HG03460 (cell line): ENCODE measurements around the gene COL7A1.

Experiments
- ATAC-seq: cut with Tn5 transposase; IDR thresholded peaks from one replicate; pipeline ENCODE4 v1.9.1; 2021; ENCODE audit not compliant: unreplicated experiment

Gene COL7A1

DNA sequence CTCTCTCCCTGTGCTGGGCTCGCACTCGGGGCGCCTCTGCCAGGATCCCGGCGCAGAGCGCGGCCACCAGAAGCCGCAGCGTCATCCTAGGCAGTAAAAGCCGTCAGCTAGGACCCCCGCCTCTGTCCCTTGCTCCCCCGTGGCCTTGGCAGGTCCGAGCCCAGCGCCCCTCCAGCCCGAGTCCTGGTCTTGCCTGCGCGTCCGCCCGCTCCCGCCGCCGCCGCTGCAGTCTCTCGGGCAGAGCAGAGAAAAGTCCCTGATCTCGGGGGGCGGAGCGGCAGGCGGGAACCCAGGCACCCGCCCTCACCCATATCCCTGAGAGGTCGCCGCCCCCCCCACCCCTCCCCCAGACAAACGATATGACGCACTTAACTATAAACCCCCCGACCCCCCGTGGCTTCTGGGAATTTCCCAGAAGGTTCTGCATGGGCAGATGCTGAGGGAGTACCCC lies at the start of gene COL7A1:
Gene COL7A1, minus strand, starts transcription at position 255 of the 451 bp plus-strand sequence. Its CDS starts 170 bp downstream, at position 85.
- no peak for ATAC-seq

DNA sequence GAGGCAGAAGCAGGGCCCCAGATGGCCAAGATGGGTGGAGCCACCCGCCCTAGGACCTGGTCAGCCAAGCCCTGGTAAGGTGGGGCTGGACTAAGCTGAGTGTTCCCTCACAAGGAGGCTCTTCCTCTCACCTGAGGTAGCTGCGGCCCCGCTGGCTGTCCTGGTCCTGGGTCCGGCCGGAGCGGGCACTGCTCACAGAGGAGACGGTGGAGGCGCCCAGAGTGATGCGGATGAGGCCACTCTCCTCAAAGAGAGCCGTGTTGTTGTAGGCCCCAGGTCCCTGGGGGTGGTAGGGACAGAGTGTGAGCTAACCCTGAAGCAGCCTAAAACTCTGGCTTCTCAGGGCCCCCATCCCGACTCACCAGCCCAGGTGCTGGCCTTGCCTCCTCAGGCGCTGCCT lies 47.5 kb upstream of the COL7A1 start:
- ATAC-seq, result no peak

DNA sequence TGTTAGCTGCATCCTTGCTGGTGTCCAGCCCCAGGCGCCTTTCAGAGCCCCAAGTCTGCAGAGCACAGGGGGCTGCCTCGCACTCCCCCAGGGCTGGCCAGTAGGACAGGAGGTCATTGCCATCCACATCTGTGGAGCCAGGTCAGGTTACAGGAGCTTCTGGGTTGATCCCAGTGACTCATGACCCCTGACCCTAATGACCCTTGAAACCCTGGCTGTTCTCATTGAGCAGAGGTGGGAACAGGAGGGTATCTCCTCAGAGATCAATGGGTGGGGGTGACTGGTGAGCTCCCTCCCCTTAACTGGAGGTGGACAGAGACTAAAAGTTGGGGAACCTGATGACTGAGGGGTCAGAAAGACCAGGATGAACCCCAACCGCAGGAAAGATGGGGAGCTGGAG lies 46.3 kb upstream of the COL7A1 start:
- ATAC-seq, result no peak

DNA sequence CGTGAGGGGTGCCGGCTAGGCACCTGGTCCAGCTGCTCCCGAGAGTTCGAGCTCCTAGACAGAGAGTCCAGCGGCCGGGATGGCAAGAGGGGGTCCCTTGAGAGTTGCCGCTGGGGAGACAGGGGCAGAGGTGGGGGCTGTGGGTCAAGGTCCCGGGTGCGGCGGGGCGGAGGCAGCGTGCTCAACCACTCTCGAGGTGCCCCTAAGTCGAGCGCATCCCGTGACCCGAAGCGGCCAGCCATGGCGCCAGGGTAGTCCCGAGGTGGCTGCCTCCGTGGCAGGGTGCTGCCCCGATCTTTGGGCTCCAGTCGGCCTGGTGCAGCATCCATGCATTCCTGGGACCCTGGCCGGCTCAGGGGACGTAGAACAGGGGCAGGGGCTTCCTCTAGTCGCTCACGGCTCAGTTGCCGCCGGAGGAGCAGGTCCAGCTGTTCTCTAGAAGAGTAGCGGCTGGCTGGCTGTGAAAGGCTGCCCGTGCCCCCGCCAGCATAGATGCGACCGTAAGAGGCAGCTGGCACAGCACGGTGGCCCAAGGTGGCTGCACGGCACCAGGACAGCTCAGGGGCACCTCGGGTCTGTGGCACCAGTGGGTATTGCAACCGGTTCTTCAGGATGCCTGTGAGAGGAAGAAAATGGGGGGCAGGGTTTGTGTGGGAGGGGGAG lies 44.9 kb upstream of the COL7A1 start:
- no peak for ATAC-seq

DNA sequence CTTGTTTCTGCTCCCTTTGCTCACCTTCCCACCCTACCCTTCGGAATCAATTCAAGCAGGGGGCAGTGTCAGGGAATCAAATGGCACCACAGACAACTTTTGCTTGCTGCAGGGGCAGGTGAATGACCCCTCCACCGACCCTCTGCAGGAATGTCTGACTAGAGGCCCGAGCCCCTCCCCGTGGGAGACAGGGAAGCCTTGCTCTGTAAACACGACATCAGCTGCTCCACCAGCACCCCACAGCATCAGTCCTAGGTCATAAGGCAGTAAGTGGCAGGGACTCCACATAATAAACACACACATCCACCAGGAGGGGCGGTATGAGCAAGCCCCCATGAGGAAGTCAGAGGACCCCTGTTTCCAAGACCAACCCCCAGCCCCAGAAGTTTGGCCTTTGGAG lies 42.2 kb upstream of the COL7A1 start:
- no peak for ATAC-seq

DNA sequence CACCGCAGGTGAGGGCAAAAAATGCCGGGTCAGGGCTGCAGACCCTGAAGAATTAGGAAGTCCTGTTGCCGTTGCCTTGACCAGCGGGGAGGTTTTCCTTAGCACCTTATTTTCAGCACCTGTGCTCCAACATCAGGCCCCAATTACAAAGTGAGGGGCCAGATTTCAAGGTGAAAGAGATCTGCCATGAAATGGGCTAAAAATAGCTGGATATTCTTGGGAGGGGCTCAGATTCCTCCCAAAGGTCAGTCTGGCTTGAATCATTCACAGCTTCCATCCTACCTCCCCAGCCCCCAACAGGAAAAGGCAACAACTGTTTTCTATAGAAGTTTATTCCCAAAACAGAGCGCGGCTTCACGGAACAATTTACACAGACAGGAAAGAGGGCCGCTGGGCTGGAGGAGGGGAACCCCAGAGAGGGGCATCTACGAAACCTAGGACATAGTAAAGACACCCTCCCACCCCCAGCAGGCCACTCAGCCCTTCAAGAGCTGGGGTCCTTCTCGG lies 41.1 kb upstream of the COL7A1 start:
- ATAC-seq, result no peak

DNA sequence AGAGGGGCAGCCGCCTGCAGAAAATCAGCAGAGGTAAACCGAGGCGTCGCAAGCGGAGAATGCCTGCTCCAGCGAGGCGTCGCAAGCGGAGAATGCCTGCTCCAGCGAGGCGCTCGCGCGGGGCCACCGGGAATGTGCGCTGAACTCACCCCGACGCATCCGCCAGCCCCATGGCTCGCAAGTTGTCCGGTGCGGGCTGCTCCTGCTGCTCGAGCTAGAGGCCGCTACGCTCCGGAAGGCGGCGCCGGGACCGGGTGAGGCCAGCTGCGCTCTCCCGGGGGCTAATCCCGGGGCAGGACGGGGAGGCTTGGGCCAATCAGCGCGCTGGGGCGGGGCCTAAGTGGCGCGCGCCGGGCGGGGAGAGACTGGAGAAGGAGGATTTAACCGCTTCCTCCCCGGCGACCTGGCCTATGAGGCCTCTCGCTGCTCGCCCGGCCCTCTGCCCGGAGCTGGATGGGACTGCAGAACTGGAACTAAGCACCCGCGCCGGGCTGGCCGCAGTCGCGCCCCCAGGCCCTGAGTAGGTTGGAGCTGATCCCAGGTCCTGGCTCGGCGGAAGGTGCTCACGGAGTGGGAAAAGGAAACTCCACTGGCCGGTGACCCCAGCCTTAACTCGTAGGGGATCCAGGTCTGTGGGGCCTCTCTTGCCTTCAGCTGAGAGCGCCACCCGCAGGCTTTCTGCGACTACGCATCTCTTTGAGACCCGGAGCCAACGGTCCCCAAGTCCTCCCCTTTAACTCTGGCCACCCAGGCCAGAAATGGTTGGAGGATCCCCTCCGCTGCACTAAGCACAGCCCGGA lies 40.3 kb upstream of the COL7A1 start, which contains the start of gene SLC26A6:
Gene SLC26A6, minus strand, starts transcription at position 240 of the 800 bp plus-strand sequence. Its CDS starts 68 bp downstream, at position 172.
- peak; percentile 82 for ATAC-seq

DNA sequence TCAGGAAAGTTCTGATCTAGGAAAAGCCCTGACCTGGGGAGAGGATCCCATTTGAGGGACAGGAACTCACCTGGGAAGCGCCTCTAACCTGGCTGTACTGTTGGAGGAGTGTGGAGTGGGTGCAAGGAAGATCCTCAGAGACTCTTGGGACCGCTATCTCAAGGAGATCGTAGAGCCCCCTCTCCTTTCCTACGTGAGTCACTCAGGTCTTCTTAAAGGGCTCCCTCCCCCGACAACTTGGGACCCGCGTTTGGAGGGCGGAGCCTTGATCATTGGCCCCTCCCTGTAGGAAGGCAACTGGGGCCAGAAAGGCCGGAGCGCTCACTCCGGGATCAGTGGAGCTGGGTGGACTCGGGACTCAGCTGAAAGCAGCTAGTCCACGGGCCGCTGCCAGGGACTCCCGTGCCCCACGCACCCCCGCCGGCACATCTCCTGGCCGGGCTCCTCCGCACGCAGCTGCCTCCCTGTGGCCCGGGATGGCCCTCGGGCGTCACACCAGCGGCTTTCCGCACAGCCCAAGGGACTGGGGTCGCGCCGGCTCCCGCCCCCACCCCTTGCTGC lies 39.6 kb upstream of the COL7A1 start:
- peak; percentile 26 for ATAC-seq

DNA sequence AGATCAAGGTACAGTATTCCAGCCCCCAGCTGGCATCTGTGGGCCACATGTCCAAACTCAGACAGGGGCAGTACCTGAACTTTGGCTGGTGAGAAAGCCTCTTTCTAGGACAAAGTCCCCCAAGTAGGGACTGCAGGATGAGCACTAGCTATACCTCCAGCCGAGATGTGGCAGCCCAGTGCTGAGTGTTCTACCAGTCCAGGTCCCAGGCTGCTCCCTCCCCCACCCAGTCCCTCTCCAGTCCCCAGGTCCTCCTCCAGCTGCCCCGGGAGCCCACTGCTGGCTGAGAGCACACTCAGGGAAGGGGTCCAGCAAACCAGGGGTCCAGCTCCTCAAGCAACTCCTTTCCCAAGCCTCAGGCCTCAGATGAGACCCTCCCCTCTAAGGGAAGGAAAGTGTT lies 38.6 kb upstream of the COL7A1 start:
- no peak for ATAC-seq

DNA sequence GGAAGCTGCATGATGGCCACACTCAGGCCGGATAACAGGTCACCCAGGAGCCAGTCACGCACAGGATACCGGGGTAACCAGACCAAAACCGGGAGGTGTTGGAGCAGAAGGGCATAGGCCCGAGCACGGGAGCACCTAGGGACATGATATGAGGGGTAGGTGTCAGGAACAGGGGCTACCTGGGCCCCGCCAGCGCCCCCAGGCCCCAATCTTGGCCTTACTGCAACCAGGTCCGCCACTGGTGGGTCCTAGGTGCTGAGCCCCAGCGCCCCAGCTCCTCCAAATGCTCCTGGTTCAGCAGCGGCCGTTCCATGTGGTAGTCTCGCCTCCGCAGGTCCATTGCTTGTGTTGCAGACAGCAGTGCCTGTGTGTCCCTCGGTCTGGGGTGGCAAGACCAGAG lies 38.1 kb upstream of the COL7A1 start:
- no peak for ATAC-seq

DNA sequence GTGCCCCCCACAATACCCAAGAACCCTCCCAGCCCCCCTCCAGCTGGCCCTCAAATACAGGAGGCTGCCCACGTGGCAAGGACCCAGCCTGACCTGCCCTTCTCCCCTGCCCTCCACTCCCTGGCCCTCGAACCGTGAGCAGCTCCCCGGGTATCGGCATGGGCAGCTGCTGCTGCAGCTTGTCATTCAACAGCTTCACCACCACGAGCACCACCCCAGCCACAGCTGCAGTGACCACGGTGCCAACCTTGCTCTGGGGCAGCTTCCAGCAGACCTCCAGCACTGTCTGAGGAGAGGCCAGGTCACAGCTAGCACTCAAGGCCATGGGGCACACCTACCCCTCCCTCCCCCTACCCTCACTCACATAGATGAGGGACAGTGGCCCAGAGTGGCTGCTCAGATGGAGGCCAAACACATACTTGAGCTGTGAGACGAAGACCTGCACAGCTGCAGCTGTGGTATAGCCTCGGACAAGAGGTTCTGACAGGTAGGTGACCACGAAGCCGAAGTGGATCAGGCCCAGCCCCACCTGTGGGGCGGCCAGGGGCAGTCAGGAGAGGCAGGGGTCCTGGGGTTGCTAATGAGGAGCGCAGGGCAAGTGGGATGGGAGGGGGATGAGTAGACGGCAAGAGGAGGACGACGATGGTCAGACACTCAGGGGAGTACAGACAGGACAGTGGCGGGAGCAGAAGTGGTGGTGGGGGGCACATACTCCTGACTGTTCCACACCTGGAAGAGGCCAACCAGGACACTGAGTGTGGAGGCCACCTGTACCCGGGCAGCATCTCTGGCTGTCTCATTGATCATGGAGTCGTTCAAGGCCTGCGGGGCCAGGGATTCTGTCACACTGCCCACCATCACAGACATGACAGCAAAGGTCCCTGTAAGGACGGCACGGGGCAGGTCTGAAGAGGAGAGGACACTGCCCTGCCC lies 36.7 kb upstream of the COL7A1 start:
- no peak for ATAC-seq

DNA sequence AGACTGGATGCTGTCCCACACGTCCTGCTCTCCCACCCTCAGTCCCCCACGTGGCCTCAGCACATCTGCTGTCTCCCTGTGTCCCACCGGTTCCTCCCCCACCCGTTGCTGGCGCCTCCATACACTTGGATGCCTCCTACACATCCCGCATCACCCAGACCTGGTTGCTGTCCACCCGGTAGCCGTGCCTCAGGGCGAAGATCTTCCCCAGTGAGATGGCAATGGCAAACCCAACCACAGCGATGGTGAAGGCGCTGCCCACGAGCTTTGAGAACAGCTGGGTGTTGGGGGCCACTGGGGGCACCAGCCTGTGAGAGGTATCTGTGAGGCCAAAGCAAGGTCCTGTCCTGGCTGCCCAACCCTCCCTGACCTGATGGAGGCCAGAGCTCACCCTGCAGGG lies 35.7 kb upstream of the COL7A1 start:
- no peak for ATAC-seq

DNA sequence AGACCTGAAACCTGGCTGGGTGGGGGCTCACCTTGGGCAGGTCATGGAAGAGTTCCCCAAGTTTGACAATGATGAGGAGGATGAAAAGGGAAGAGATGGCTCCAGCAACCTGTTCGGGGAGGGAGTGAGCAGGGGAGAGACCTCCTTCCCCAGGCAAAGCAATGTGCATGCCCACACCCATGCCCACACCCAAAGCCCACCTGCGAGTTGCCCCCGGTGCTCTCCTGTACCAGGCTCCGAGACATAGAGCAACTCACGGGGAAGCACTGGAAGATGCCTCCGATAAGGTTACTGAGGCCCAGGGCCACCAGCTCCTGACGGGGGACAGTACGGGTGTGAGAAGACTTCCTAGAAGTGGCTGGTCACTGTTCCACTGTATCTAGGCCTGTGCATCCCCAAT lies 35.3 kb upstream of the COL7A1 start:
- no peak for ATAC-seq

DNA sequence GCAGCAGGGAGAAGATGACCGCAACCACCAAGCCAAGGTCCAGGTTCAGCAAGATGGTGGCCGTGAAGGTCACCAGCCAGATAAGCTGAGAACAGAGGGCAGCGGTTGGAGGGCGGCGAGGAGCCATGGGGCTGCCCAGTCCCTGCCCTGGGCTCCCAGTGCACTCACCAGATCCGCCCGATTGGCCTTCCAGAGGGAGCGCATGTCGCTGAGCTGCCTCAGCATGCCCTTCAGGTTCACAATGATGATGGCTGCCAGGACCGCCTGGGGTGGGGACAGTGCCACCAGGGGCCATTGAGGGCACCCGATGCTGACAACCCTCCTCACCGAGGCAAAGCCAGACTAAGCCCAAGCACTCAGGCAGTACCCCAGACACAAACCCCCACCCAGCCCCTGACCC lies 34.8 kb upstream of the COL7A1 start:
- ATAC-seq, result no peak

DNA sequence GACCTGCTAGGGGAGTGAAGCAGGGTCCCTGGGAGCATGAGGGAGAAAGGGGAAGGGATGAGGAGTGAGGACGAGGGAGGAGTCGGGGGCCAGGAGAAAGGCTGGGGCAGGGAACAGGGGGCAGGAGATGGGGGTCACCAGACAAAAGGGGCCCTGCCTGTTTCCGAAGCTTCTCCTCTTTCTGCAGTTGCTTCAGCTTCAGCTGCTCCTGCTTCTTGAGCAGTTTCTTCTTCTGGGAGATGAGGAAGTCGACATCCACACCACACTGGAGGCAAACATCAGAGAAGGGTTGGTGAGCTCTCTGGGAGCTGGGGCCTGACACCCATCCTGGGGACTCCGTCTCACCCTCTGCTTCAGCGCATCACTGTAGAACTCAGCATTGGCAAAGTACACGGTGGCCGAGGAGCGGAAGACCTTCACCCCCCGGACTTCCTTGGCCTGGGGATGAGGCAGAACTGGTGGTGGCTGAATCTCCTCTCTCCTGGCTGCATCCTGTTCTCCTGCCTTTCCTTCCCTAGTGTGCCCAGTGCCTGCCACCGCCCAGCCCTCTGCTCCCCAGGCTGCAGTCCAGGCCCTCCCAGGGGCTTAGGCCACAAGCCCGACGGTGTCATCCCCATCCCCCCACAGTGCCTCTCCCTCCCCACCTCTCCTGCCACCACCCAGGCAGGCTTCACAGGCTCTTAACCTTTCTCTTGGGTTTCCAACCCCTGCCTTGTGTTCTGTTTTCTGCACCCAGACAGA lies 33.3 kb upstream of the COL7A1 start:
- no peak for ATAC-seq

DNA sequence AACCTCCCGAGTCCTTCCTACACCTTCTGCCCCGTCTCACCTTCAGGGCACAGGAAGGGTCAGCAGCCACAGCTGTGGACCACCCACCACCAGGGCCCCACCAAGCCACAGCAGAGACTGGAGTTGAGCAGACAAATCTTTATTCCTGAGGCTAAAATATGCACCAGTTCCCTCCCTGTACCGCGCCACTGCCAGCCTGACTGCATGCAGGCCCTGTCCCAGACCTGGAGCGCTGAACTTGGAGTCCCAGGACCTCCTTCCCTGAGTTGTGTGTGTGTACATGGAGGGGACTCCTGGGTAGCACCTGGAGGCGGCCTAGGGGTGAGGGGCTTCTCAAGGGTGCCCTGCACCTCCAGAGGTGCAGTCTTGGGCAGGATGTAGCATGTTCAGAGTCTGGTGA lies 30.5 kb upstream of the COL7A1 start:
- ATAC-seq, result no peak

DNA sequence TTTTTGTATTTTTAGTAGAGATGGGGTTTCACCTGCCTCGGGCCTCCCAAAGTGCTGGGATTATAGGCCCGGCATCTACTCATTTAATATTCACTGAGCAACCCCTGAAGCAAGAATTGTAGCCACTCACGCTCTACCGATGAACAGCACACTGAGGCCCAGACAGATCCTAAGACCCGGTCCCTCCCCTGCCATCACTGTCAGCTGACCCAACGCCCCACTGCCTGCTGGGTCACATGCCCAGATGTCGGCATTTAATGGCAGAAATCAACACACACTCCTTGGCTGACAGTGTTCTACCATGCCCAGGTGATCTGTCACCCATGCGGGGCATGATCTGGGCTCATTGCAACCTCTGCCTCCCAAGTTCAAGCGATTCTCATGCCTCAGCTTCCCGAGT lies 29.6 kb upstream of the COL7A1 start:
- no peak for ATAC-seq

DNA sequence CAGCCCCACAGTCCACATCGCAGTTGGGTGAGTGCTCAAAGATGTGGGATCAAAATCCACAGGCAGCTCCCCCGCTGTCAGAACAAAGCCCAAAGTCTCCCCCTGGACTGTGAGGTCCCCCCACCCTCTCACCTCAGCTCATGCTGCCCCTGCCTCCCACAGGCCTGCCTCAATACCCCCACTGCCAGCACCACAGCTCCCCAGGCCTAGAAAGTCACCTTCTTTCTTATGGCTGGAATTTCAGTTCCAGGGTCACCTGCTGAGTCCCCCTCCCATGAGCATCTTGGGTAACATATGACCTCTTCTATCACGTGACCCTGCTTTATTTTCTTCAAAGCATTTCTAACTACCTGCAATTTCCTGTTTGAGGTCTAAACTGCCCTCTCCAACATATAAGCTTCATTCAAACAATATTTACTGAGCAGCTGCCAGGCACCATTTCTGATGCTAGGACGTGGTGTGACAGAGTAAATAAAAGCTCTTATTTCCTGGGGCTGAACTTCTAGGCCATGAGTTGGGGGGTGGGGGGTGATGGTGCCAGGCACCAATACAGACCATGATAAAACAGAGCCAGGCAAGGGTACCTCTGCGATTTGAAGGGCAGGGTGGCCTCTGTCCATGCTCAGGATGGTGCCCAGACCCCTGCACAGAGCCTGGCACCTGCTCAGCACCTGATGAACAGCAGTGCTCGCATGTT lies 28.9 kb upstream of the COL7A1 start:
- no peak for ATAC-seq

DNA sequence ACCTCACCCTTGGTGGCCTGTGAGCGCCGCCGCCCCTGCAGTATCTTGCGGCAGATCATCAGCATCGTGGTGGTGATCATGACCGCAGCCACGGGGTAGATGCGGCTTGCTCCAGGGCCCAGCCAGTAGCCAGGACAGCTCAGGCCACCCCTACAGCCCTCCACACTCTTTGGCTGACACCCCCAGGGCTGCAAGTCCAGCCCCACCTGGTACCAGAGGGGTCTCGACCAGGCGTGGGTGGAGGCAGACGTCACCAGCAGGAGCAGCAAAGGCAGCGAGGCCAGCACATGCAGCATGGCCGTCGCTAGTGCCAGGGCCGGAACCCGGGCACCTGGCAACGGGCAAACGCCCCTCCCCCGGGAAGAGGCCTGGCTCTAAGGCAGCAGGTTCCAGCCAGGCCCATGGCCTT lies 26.3 kb upstream of the COL7A1 start, which contains the start of gene TMEM89:
Gene TMEM89, minus strand, starts transcription at position 309 of the 409 bp plus-strand sequence. Its CDS starts 13 bp downstream, at position 296.
- ATAC-seq, result no peak
